Ovary (tissue), 9 donors: ENCODE results near the gene LIPK. TPM values are rescaled to one million over a fixed set of nuclear protein-coding genes. Genes with fewer than 3 reads are reported as not detected.
"Not testable (repeated sequence)": the region's sequence is repeated elsewhere in the genome, so short reads cannot be mapped to it uniquely, and the experiment has no call there.

Experiments used
- DNase-seq, 5 donors: peaks; one replicate each; pipeline ENCODE4 v3.0.0-alpha.2; 2019 to 2020
- H3K27ac ChIP-seq, 2 donors: fragments of 200-600 bp; one replicate each; pipeline versions ENCODE4 v1.5.1 to v1.8.0; 2019 to 2022
- H3K27me3 ChIP-seq: fragments of 200-600 bp; one replicate; pipeline ENCODE4 v1.8.0; 2022
- H3K36me3 ChIP-seq: fragments of 200-600 bp; sonication (generic); one replicate; pipeline ENCODE4 v1.5.1; 2019
- H3K4me1 ChIP-seq: one replicate; pipeline ENCODE4 v1.8.1; 2013; ENCODE audit warnings: mild to moderate bottlenecking, moderate library complexity; ENCODE audit not compliant: insufficient read depth
- H3K4me3 ChIP-seq: fragments of 200-600 bp; sonication (generic); one replicate; pipeline ENCODE4 v1.5.1; 2017
- H3K9me3 ChIP-seq, 2 donors: fragments of 200-600 bp in 1 of 2; sonication (generic) in 1 of 2; one replicate each; pipeline versions ENCODE4 v1.5.1 to v1.8.1; 2013 to 2019; ENCODE audit warnings: mild to moderate bottlenecking in 1 of 2, moderate library complexity in 1 of 2
- EP300 ChIP-seq: sonication (generic); formaldehyde crosslinking; IDR thresholded peaks from one replicate; pipeline ENCODE4 v1.6.1; 2017; ENCODE audit warnings: antibody characterized with exemption
- POLR2A ChIP-seq: fragments of 450-650 bp; IDR thresholded peaks from one replicate; pipeline ENCODE4 v1.6.1; 2017; ENCODE audit warnings: antibody characterized with exemption, mild to moderate bottlenecking, moderate library complexity
- WGBS, 3 donors: extraction: QIAGEN DNeasy Blood & Tissue Kit in 1 of 3; methylation state at CpG; one replicate each; pipeline versions ENCODE4 v1.1.5 to v1.1.7; 2013 to 2017; 5-methylcytosine and 5-hydroxymethylcytosine counted together
- intact Hi-C, 4 donors: fragments of 100-400 bp; cut with DNase I; formaldehyde crosslinking; loops; one replicate each; pipeline versions ENCODE4 v1.11.0 to v1.15.1; 2022 to 2023
- polyA plus RNA-seq, 2 donors: library from polyadenylated mRNA; stranded (reverse); fragments of 200-250 nt in 1 of 2; fragments of 350-450 nt in 1 of 2; fragmentation: Illumina TruSeq in 1 of 2; extraction: RNeasy Lipid Tissue Mini Kit (QIAGEN cat#74804) in 1 of 2; gene quantifications; one replicate each; pipeline ENCODE4 v1.2.3, GENCODE V29; 2013 to 2014
- total RNA-seq, 7 donors: library from RNA; depleted of rRNA in 2 of 7; stranded (reverse); fragments of >200 nt in 2 of 7; fragmentation: NEBNext Ultra II Directional in 3 of 7; extraction: Animal tissue kit (Norgen Biotek cat#: 25700) in 3 of 7; gene quantifications; one replicate each; pipeline versions ENCODE4 v1.1.0 to v1.2.4, GENCODE V29; 2016 to 2023
- TF ChIP-seq, protein P1 (sequence below), 3 donors: fragments of 450-650 bp in 2 of 3; fragments of 200-600 bp in 1 of 3; IDR thresholded peaks; one replicate each; pipeline versions ENCODE4 v1.5.1 to v1.8.0; 2016 to 2022; ENCODE audit warnings: antibody characterized with exemption in 3 of 3, mild to moderate bottlenecking in 1 of 3
- donor health status: DM: no; HTN: no; CAD: no; lungs with moderate emphysema.
- donor health status: DM: no; HTN: no; CAD: no.
- donor health status: Bipolar disorder and iron deficiency.
- donor health status: DM: yes; HTN: yes; CAD: no.
- donor health status: DM: no; HTN: no; CAD: no.
- donor health status: DM: yes; HTN: yes; CAD: no.

LIPK gene
- total and polyA plus RNA-seq, 9 donors = not detected

DNA sequence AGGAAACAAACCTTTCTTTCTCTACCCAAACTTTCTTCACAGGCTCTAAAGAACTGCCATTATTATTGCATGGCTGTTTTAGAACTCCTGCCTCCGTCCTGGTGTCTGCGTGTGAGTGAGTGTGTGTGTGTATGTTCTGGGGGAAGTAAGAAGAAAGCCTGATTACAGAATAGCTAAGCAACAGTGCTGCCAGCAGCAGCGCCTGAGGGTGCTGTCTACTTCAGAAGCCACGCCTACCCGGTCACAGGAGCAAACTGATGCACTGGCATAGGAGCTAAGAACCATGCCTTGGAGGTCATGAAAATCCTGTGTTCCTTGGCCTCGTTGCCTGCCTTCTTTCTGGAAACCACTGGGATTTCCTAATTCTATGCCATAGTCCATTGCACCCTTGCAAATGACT is 25.2 kb downstream of the LIPK start:
- H3K4me1 ChIP-seq = no peaks in the 10 kb centered on the region
- H3K9me3 ChIP-seq = no peaks in the 10 kb centered on the region
- H3K27me3 ChIP-seq = no peaks in the 10 kb centered on the region
- H3K36me3 ChIP-seq = no peaks in the 10 kb centered on the region
- TF ChIP-seq, protein P1, sequence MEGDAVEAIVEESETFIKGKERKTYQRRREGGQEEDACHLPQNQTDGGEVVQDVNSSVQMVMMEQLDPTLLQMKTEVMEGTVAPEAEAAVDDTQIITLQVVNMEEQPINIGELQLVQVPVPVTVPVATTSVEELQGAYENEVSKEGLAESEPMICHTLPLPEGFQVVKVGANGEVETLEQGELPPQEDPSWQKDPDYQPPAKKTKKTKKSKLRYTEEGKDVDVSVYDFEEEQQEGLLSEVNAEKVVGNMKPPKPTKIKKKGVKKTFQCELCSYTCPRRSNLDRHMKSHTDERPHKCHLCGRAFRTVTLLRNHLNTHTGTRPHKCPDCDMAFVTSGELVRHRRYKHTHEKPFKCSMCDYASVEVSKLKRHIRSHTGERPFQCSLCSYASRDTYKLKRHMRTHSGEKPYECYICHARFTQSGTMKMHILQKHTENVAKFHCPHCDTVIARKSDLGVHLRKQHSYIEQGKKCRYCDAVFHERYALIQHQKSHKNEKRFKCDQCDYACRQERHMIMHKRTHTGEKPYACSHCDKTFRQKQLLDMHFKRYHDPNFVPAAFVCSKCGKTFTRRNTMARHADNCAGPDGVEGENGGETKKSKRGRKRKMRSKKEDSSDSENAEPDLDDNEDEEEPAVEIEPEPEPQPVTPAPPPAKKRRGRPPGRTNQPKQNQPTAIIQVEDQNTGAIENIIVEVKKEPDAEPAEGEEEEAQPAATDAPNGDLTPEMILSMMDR (IDR thresholded peaks at IDR 0.05) = no peak
- no peak for TF ChIP-seq POLR2A
- TF ChIP-seq EP300 = no peak
- no peak overlapping the region for H3K4me3 ChIP-seq
- DNase-seq = no peak
- H3K27ac ChIP-seq = no peak overlapping the region
- intact Hi-C loops = no loop called here
- 85 to 88% (median 87%) methylated on average over 6 of the region's 6 CpGs for WGBS, 3 donors

DNA sequence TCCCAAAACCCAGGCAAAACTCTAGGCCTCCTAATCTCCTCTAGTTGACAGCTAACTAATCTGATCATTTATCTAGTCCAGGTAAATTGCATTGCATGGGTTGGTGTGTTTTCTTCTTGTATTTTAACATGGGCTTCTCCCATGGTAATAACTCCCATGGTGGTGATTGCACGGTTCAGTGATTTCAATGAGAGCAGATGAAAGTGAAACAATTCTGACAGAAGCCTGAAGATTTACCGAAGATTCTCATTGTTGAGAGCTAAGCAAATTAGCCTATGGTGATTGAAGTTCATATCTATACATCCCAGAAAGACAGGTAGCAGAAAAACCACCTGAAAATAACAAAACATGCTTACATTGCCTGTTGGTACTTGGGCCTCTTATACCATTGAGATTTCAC is 27.2 kb downstream of the LIPK start:
- Histone ChIP-seq H3K4me3 (no peak overlapping the region), H3K27me3 (no peaks in the 10 kb centered on the region), H3K27ac (no peak overlapping the region), H3K36me3 (no peaks in the 10 kb centered on the region), H3K9me3 (no peaks in the 10 kb centered on the region), H3K4me1 (no peaks in the 10 kb centered on the region)
- intact Hi-C loops = no loop called here
- TF ChIP-seq EP300 (no peak), POLR2A (no peak)
- TF ChIP-seq, protein P1 (IDR thresholded peaks at IDR 0.05) = no peak
- 85 to 92% (median 87%) methylated on average over 2 of the region's 2 CpGs for WGBS, 3 donors
- DNase-seq = no peak

DNA sequence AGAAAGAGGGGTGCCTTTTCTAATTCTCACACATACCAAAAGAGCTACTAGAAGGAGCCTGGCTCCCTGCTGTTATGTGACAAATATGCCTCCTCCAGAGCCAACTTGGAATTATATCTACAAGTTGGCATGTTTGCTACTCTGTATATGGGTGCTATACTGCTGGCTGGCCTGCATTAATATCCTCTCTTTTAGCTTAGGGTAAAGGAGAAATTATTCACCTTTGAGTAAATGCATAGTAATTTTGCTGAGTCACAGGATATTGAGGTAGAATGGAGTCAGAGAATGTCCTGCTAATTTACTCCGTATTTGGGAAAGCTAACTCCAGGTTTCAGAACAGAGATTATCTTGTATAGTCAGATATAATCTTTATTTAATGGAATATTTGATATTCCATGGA is 29.6 kb downstream of the LIPK start:
- H3K9me3 ChIP-seq = no peaks in the 10 kb centered on the region
- TF ChIP-seq, protein P1 (IDR thresholded peaks at IDR 0.05) = no peak
- TF ChIP-seq EP300 (no peak), POLR2A (no peak)
- DNase-seq = no peak
- H3K27me3 ChIP-seq = no peaks in the 10 kb centered on the region
- H3K36me3 ChIP-seq = no peaks in the 10 kb centered on the region
- H3K27ac ChIP-seq = no peak overlapping the region
- WGBS, 3 donors = 74 to 86% (median 79%) methylated on average over 1 of the region's 1 CpG
- H3K4me3 ChIP-seq = no peak overlapping the region
- intact Hi-C loops = no loop called here
- no peaks in the 10 kb centered on the region for H3K4me1 ChIP-seq

DNA sequence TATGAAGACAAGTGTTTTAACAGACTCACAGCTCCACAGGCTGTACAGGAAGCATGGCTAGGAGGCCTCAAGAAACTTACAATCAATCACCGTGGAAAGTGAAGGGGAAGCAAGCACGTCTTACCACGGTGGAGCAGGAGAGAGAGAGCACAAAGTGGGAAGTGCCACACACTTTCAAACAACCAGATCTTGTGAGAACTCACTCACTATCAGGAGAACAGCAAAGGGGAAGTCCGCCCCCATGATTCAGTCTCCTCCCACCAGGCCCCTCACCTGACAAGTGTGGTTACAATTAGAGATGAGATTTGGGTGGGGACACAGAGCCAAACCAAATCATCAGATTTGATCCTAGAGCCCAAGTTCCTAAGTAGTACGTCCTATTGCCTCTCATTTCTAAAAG is 35.9 kb downstream of the LIPK start:
- H3K36me3 ChIP-seq, H3K4me1 ChIP-seq, intact Hi-C loops, H3K9me3 ChIP-seq, DNase-seq, H3K27me3 ChIP-seq, H3K4me3 ChIP-seq, H3K27ac ChIP-seq: not testable (repeated sequence)
- WGBS, 3 donors = 41 to 67% (median 63%) methylated on average over 5 of the region's 5 CpGs

DNA sequence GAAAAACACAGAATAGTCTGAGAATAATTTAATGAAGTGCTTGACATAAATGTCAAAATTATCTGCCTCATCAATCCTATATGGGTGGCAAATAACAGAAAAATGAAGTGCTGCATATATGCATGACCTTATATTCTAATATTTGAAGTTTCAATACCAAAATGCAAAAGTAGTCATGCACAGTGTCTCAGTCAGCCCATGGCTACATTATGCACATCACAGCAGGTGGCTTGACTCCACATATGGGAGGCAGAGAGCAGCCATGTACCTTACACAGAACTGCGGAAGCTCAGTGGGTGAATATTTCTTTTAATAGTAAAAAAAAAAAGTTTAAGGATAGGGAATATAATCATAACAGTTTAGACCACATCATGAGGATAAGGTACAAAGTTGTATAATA is 36.4 kb downstream of the LIPK start:
- DNase-seq = no peak
- 73 to 98% (median 85%) methylated on average over 1 of the region's 1 CpG for WGBS, 3 donors
- H3K27ac ChIP-seq = no peak overlapping the region
- no peaks in the 10 kb centered on the region for H3K9me3 ChIP-seq
- intact Hi-C loops = no loop called here
- TF ChIP-seq POLR2A (no peak), EP300 (no peak)
- TF ChIP-seq, protein P1 (IDR thresholded peaks at IDR 0.05) = no peak
- no peak overlapping the region for H3K4me3 ChIP-seq
- no peaks in the 10 kb centered on the region for H3K36me3 ChIP-seq
- H3K4me1 ChIP-seq = no peaks in the 10 kb centered on the region
- no peaks in the 10 kb centered on the region for H3K27me3 ChIP-seq
